GM18873 (cell line): Measurements from ENCODE around the gene TRIP4.
"Not testable (repeated sequence)": the region's sequence is repeated elsewhere in the genome, so short reads cannot be mapped to it uniquely, and the experiment has no call there.

Experiments
- ATAC-seq: cut with Tn5 transposase; IDR thresholded peaks from one replicate; pipeline ENCODE4 v1.9.1; 2021; ENCODE audit warnings: mild to moderate bottlenecking, moderate library complexity, moderate number of reproducible peaks; ENCODE audit not compliant: unreplicated experiment, low FRiP score

The TRIP4 gene

DNA sequence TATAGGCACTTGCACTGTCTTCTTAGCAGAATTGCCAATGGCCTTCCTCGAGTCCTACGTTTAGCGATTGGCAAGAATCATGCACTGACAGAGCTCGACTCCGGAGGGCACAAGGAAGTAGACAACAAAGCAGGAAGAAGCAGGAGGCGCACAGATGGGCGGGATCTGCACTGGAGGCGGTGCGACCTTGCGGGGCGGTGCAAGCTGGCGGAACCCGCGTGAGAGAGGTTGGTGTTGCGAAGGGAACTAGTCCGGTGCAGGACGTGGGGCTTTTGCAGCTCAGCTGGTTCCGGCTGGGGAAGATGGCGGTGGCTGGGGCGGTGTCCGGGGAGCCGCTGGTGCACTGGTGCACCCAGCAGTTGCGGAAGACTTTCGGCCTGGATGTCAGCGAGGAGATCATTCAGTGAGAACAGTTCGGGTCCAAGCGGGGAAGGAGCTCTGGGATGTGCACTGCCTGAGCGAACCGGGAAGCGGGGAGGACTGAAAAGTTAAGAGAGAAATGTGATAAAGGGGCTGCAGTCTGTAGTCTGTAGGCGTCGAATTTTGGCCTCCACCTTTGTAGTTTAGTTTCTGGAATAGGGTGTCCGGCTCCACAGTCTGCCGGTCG, at the start of gene TRIP4:
Gene TRIP4 (plus strand): TSS at position 275 of the 607 bp plus-strand sequence. CDS start 28 bp downstream, at position 303.
- peak; percentile 96 for ATAC-seq

DNA sequence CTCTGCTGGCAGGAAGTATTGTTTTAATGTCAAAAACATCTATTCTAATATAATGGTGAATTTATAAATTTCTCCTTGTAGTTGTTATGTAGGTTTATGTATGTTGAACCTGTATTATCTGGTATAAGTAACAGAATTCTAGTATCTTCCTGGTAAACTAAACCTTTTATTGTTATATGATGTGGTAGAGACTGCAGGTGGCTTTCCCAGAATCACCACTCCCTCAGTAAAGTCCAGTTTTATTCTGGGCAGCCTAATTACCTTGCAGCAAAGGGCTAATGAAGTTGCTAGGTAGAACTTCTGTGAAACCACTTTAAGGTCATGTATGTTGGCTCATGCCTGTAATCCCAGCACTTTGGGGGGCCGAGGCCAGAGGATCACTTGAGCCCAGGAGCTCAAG, 47.3 kb upstream of the TRIP4 start:
- ATAC-seq = no peak

DNA sequence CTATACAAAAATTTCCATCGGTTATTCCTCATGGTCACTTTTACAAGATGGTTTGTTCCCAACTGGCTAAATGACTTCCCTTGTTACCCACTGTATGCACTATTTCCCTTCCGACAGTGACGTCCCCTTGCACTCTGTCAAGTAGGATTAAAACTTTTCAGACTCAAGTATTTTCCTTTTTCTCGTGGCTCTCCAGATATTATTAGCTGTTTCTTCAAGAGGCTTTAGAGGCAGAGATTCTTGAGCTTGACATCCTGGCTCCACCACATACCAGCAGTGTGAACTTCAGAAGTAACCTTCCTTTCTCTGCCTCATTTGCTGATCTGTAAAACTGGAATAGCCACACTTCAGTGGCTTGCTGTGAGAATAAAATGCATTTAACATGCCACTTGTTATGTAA, 45.7 kb upstream of the TRIP4 start:
- ATAC-seq = no peak

DNA sequence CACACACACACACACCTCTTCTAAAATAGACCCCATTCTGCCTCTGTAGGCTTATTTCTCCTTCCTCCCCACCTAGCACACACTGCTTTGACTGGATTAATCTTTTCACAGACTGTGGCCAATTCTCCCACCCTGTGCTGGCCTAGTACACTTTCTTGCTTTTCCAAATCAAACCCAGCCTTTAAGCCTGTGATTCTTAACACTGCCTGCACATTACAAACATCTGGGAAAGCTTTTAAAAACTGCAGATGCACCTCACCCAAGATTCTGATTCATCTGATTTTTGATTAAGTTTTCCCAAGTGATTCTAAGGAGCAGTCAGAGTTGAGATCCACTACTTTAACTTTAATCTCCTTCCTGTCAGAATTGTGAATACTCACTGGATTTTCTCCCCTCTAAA, 44.4 kb upstream of the TRIP4 start:
- ATAC-seq = no peak

- no peak for ATAC-seq
These were observed 43.8 kb upstream of the TRIP4 start for GRCh38 chr15:64343841-64344240.

- ATAC-seq = no peak
These were observed 42.9 kb upstream of the TRIP4 start for GRCh38 chr15:64344651-64345294.

GRCh38 chr15:64346242-64346641, 41.4 kb upstream of the TRIP4 start:
- ATAC-seq = not testable (repeated sequence)

GRCh38 chr15:64348455-64348854, 39.2 kb upstream of the TRIP4 start:
- ATAC-seq = no peak

GRCh38 chr15:64349375-64349774, 38.3 kb upstream of the TRIP4 start:
- no peak for ATAC-seq

DNA sequence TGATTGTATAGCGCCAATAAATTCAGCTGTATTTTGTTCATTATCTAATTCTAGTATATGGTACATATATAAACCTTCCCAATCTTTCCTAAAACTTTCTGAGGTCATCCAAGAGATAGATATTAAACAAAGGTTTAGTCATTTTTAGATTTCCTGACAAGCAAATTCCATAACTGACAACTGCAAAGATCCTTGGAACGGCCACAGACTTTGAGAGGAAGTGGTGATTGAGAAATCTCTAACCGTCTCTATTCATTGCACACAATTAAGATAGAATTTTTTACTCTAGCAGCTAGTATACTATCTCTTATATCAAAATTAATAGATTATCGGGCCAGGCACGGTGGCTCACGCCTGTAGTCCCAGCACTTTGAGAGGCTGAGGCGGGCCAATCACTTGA, 36.4 kb upstream of the TRIP4 start:
- ATAC-seq = no peak

GRCh38 chr15:64354688-64355344, 32.8 kb upstream of the TRIP4 start:
- no peak for ATAC-seq

GRCh38 chr15:64355348-64355943, 32.2 kb upstream of the TRIP4 start:
- ATAC-seq = no peak

DNA sequence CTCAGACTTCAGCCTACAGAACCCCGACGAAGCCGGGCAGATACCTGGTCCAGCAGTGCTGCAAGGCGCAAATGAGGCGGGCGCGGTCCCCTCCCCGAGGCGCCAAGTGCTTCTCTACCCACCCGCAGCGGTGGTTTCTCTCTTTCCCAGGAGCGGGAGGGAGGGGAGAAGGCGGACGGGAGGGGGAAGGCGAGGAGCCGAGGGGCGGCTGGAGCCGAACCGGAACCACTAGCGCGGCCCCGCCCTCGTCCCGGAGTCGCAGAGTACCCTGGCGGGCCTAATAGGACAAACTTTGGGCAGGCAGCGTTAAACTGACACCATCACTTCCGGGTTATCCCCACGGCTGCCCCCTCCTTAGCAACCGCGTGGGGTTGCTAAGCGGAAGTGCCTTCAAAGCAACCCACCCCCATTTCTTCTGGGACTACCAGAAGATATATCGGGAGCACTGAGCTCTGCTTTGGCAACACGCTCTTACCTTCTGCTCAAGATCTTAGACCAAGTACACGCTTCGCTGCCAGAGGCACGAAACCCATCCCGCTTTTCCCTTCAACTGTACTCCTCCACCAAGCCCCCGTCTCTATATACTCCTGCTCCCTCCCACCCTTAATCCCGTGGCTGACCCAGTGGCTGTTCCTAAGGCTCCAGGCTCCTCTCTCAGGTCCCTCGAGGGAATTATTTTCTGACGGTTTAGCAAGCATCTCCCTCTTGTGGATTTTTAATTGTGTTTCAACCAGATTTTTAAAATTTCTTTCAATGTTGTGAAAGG, 31.5 kb upstream of the TRIP4 start, which contains the start of gene CSNK1G1:
Gene CSNK1G1 (minus strand): TSS at position 230 of the 766 bp plus-strand sequence. CDS start 55,674 bp downstream, outside the sequence.
- ATAC-seq = peak; percentile 90

GRCh38 chr15:64356710-64357040, 31.0 kb upstream of the TRIP4 start:
- no peak for ATAC-seq

GRCh38 chr15:64361259-64361658, 26.4 kb upstream of the TRIP4 start:
- no peak for ATAC-seq

DNA sequence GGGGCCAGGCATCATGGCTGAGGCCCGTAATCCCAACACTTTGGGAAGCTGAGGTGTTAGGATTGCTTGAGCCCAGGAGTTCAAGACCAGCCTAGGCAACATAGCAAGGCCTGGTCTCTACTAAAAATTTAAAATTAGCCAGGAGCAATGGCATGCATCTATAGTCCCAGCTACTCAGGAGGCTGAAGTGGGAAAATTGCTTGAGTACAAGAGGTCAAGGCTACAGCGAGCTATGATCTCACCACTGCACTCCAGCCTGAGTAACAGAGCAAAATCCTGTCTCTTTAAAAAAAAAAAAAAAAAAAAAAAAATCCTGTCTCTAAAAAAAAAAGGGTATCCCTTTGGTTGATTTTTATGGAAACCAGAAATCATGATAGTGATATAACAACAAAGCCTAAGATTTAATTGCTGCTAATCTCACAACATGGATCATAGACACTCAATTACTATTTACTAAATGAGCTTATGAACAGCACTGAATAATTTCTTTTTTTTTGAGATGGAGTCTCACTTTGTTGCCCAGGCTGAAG, 18.5 kb upstream of the TRIP4 start:
- ATAC-seq = no peak

- ATAC-seq = not testable (repeated sequence)
These were observed 16.3 kb upstream of the TRIP4 start for GRCh38 chr15:64371383-64371782.

DNA sequence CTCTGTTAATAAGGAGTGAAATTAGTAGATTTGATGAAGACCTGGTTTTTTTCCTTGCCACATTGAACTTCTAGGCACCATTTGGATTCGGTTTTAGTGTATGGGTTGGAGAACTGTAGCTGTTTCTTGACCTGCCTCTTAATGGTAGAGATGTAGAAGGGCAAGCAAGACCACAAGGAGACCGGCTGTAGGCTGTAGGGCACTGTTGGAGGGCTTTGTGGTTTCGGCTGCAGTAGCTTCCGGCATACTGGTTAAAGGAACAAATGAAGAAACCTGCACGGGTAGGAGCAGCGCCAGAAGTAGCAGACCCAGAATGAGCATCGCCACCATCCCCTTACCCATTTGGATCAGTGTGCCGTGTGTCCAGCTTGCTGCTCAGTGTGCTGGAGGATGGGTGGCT, 14.3 kb upstream of the TRIP4 start:
- ATAC-seq = no peak

- ATAC-seq = no peak
These were observed 8.2 kb upstream of the TRIP4 start for GRCh38 chr15:64379216-64379960.
